ENCODE results near the gene IRS1.

IRS1 gene

GRCh38 chr2:226739545-226740030 lies 60.0 kb downstream of the IRS1 start:
- no peak overlapping the region for H3K4me2 ChIP-seq (ENCODE audit: low read length)
- TF ChIP-seq EZH2phosphoT487 (IDR thresholded peaks at IDR 0.05; ENCODE audit: low read depth) (no peak), CTCF (IDR thresholded peaks at IDR 0.05; ENCODE audit: low read depth, low read length) (no peak)
- no peaks in the 10 kb centered on the region for H3K79me2 ChIP-seq (ENCODE audit: low read length)
- H3K27me3 ChIP-seq (ENCODE audit: low read depth, low read length), result no peaks in the 10 kb centered on the region; the same call in 1 of the 2 replicates
- H3K4me3 ChIP-seq (ENCODE audit: low read length), result no peak overlapping the region
- no peaks in the 10 kb centered on the region for H4K20me1 ChIP-seq (ENCODE audit: insufficient read depth, low read length)
- no peak overlapping the region for H3K9ac ChIP-seq (ENCODE audit: low read length)
- no peak overlapping the region for H3K27ac ChIP-seq (ENCODE audit: low read length)
- H3K9me3 ChIP-seq (ENCODE audit: insufficient read depth, low read length), result no peaks in the 10 kb centered on the region
- H3K36me3 ChIP-seq (replicated peaks; ENCODE audit: low read depth, low read length), result no peaks in the 10 kb centered on the region
- no peaks in the 10 kb centered on the region for H3K4me1 ChIP-seq (ENCODE audit: low read length)
- no peak overlapping the region for H2AFZ ChIP-seq (ENCODE audit: low read depth, low read length)

- H3K27ac ChIP-seq (ENCODE audit: low read length), result no peak overlapping the region
- no peak overlapping the region for H3K4me3 ChIP-seq (ENCODE audit: low read length)
- no peaks in the 10 kb centered on the region; the same call in 1 of the 2 replicates for H3K27me3 ChIP-seq (ENCODE audit: low read depth, low read length)
- H3K36me3 ChIP-seq (replicated peaks; ENCODE audit: low read depth, low read length), result no peaks in the 10 kb centered on the region
- no peak overlapping the region for H2AFZ ChIP-seq (ENCODE audit: low read depth, low read length)
- H3K9ac ChIP-seq (ENCODE audit: low read length), result no peak overlapping the region
- TF ChIP-seq CTCF (IDR thresholded peaks at IDR 0.05; ENCODE audit: low read depth, low read length) (no peak), EZH2phosphoT487 (IDR thresholded peaks at IDR 0.05; ENCODE audit: low read depth) (no peak)
- no peaks in the 10 kb centered on the region for H3K9me3 ChIP-seq (ENCODE audit: insufficient read depth, low read length)
- no peaks in the 10 kb centered on the region for H4K20me1 ChIP-seq (ENCODE audit: insufficient read depth, low read length)
- no peak overlapping the region for H3K4me2 ChIP-seq (ENCODE audit: low read length)
- H3K79me2 ChIP-seq (ENCODE audit: low read length), result no peaks in the 10 kb centered on the region
- H3K4me1 ChIP-seq (ENCODE audit: low read length), result no peaks in the 10 kb centered on the region
Observed at GRCh38 chr2:226738821-226739544, 60.6 kb downstream of the IRS1 start.

GRCh38 chr2:226738191-226738820 lies 61.3 kb downstream of the IRS1 start:
- no peaks in the 10 kb centered on the region for H3K36me3 ChIP-seq (replicated peaks; ENCODE audit: low read depth, low read length)
- H3K27me3 ChIP-seq (ENCODE audit: low read depth, low read length), result no peaks in the 10 kb centered on the region; the same call in 1 of the 2 replicates
- no peaks in the 10 kb centered on the region for H4K20me1 ChIP-seq (ENCODE audit: insufficient read depth, low read length)
- no peak overlapping the region for H3K4me3 ChIP-seq (ENCODE audit: low read length)
- TF ChIP-seq CTCF (IDR thresholded peaks at IDR 0.05; ENCODE audit: low read depth, low read length), result no peak
- no peak for TF ChIP-seq EZH2phosphoT487 (IDR thresholded peaks at IDR 0.05; ENCODE audit: low read depth)
- H3K79me2 ChIP-seq (ENCODE audit: low read length), result no peaks in the 10 kb centered on the region
- H3K27ac ChIP-seq (ENCODE audit: low read length), result no peak overlapping the region
- no peak overlapping the region for H3K9ac ChIP-seq (ENCODE audit: low read length)
- no peak overlapping the region for H3K4me2 ChIP-seq (ENCODE audit: low read length)
- no peaks in the 10 kb centered on the region for H3K9me3 ChIP-seq (ENCODE audit: insufficient read depth, low read length)
- no peak overlapping the region for H2AFZ ChIP-seq (ENCODE audit: low read depth, low read length)
- H3K4me1 ChIP-seq (ENCODE audit: low read length), result no peaks in the 10 kb centered on the region

- H3K27me3 ChIP-seq (ENCODE audit: low read depth, low read length), result no peaks in the 10 kb centered on the region; the same call in 1 of the 2 replicates
- H3K27ac ChIP-seq (ENCODE audit: low read length), result no peak overlapping the region
- H3K4me1 ChIP-seq (ENCODE audit: low read length), result no peaks in the 10 kb centered on the region
- no peaks in the 10 kb centered on the region for H3K79me2 ChIP-seq (ENCODE audit: low read length)
- no peak for TF ChIP-seq CTCF (IDR thresholded peaks at IDR 0.05; ENCODE audit: low read depth, low read length)
- no peak for TF ChIP-seq EZH2phosphoT487 (IDR thresholded peaks at IDR 0.05; ENCODE audit: low read depth)
- H3K9me3 ChIP-seq (ENCODE audit: insufficient read depth, low read length), result no peaks in the 10 kb centered on the region
- no peak overlapping the region for H3K9ac ChIP-seq (ENCODE audit: low read length)
- no peak overlapping the region for H2AFZ ChIP-seq (ENCODE audit: low read depth, low read length)
- no peak overlapping the region for H3K4me3 ChIP-seq (ENCODE audit: low read length)
- H3K36me3 ChIP-seq (replicated peaks; ENCODE audit: low read depth, low read length), result no peaks in the 10 kb centered on the region
- H3K4me2 ChIP-seq (ENCODE audit: low read length), result no peak overlapping the region
- no peaks in the 10 kb centered on the region for H4K20me1 ChIP-seq (ENCODE audit: insufficient read depth, low read length)
Observed at GRCh38 chr2:226736382-226736781, 63.2 kb downstream of the IRS1 start.
